B cell (primary cell): ENCODE measurements around the gene PBX1. TPM values are rescaled to one million over a fixed set of nuclear protein-coding genes. Genes with fewer than 3 reads are reported as not detected.

ENCODE experiments used
- ATAC-seq: fragments of 200-7000 bp; cut with Tn5 transposase; one replicate; pipeline ENCODE4 v1.10.0; 2021; ENCODE audit warnings: low read depth, mild to moderate bottlenecking, moderate number of reproducible peaks, moderate library complexity
- CTCF ChIA-PET: fragments of 350-600 bp; sonication (Branson Sonifier 250); formaldehyde crosslinking; loops from one replicate; lab custom pipeline; 2021; ENCODE audit warnings: antibody characterized with exemption, inconsistent platforms; lab: Charles Lee
- POLR2A ChIA-PET: fragments of 350-600 bp; sonication (Branson Sonifier 250); formaldehyde crosslinking; loops from one replicate; lab custom pipeline; 2021; ENCODE audit warnings: antibody characterized with exemption; lab: Charles Lee
- DNase-seq: peaks from one replicate; pipeline ENCODE4 v3.0.0; 2013
- H2AFZ ChIP-seq: 2 replicates; pipeline ENCODE4 v1.6.1; 2012; ENCODE audit warnings: mild to moderate bottlenecking, low read depth, low read length; ENCODE audit not compliant: insufficient read depth, poor library complexity, severe bottlenecking
- H3K27ac ChIP-seq, 2 donors: 1 replicate in 1 of 2; 2 replicates in 1 of 2; pipeline ENCODE4 v1.5.1; 2012 to 2013; ENCODE audit warnings: low read length in 2 of 2, mild to moderate bottlenecking in 2 of 2, moderate library complexity in 1 of 2
- H3K27me3 ChIP-seq, 4 experiments: fragments of 200-600 bp in 1 of 4; sonication (generic) in 1 of 4; replicated peaks in 1 of 4; 1 replicate in 2 of 4; 2 replicates in 2 of 4; pipeline versions ENCODE4 v1.6.1 to v1.7.0; 2013 to 2016; ENCODE audit warnings: low read length in 3 of 4, mild to moderate bottlenecking in 2 of 4, mixed read lengths in 1 of 4, moderate library complexity in 1 of 4; ENCODE audit not compliant: insufficient read depth in 4 of 4, control insufficient read depth in 3 of 4; ENCODE audit errors: control extremely low read depth in 1 of 4
- H3K36me3 ChIP-seq, 2 experiments: replicated peaks in 1 of 2; 1 replicate in 1 of 2; 2 replicates in 1 of 2; pipeline versions ENCODE4 v1.6.1 to v1.7.1; 2013; ENCODE audit warnings: low read length in 1 of 2; ENCODE audit not compliant: insufficient read depth in 2 of 2, control insufficient read depth in 1 of 2; ENCODE audit errors: control extremely low read depth in 1 of 2, extremely low read depth in 1 of 2
- H3K4me1 ChIP-seq, 2 donors: fragments of 200-600 bp in 1 of 2; sonication (generic) in 1 of 2; 1 replicate in 1 of 2; 2 replicates in 1 of 2; pipeline versions ENCODE4 v1.5.1 to v1.6.1; 2013 to 2017; ENCODE audit warnings: low read length in 2 of 2; ENCODE audit not compliant: control insufficient read depth in 2 of 2, insufficient read depth in 2 of 2
- H3K4me2 ChIP-seq: replicated peaks from 2 replicates; pipeline ENCODE3; 2012; ENCODE audit warnings: mild to moderate bottlenecking, low read depth, low read length; ENCODE audit not compliant: poor library complexity, severe bottlenecking
- H3K4me3 ChIP-seq, 5 experiments: fragments of 200-600 bp in 1 of 5; sonication (generic) in 1 of 5; 1 replicate in 3 of 5; 2 replicates in 2 of 5; pipeline versions ENCODE4 v1.5.1 to v1.7.0; 2011 to 2016; ENCODE audit warnings: low read length in 4 of 5, mild to moderate bottlenecking in 4 of 5, low read depth in 2 of 5, control low read depth in 1 of 5, moderate library complexity in 1 of 5; ENCODE audit not compliant: insufficient read depth in 1 of 5; ENCODE audit errors: control extremely low read depth in 1 of 5, extremely low read depth in 1 of 5
- H3K79me2 ChIP-seq: fragments of 200-600 bp; sonication (generic); one replicate; pipeline ENCODE4 v1.6.0; 2016; ENCODE audit warnings: low read length; ENCODE audit not compliant: control insufficient read depth, insufficient read depth
- H3K9ac ChIP-seq: fragments of 200-600 bp; sonication (generic); 2 replicates; pipeline ENCODE4 v1.6.1; 2017; ENCODE audit warnings: mild to moderate bottlenecking, low read length, moderate library complexity
- H3K9me3 ChIP-seq, 3 donors: one replicate each; pipeline versions ENCODE4 v1.6.1 to v1.7.1; 2013; ENCODE audit warnings: low read length in 2 of 3; ENCODE audit not compliant: control insufficient read depth in 2 of 3, insufficient read depth in 1 of 3; ENCODE audit errors: control extremely low read depth in 1 of 3
- H4K20me1 ChIP-seq: 2 replicates; pipeline ENCODE4 v1.6.0; 2012; ENCODE audit warnings: mild to moderate bottlenecking, low read length; ENCODE audit not compliant: insufficient read depth, control insufficient read depth, poor library complexity, severe bottlenecking
- H3K27ac Mint-ChIP-seq: one replicate; pipeline ENCODE4 v1.8.0; 2021; ENCODE audit warnings: mixed read lengths
- H3K27me3 Mint-ChIP-seq: one replicate; pipeline ENCODE4 v1.8.0; 2021; ENCODE audit warnings: mixed read lengths
- H3K4me1 Mint-ChIP-seq: one replicate; pipeline ENCODE4 v1.8.0; 2021; ENCODE audit warnings: mixed read lengths
- H3K4me3 Mint-ChIP-seq: one replicate; pipeline ENCODE4 v1.8.0; 2021; ENCODE audit warnings: mixed read lengths
- H3K9me3 Mint-ChIP-seq: one replicate; pipeline ENCODE4 v1.8.0; 2022; ENCODE audit warnings: mixed read lengths; ENCODE audit not compliant: insufficient read depth
- CTCF ChIP-seq: fragments of 200-600 bp; IDR thresholded peaks from one replicate; pipeline ENCODE4 v1.8.0; 2022; ENCODE audit warnings: antibody characterized with exemption, mild to moderate bottlenecking
- EZH2 ChIP-seq: IDR thresholded peaks from 2 replicates; pipeline ENCODE4 v1.6.1; 2012; ENCODE audit warnings: borderline replicate concordance, low read depth, mild to moderate bottlenecking, moderate library complexity, low read length; ENCODE audit not compliant: insufficient read depth, poor library complexity, severe bottlenecking
- WGBS: methylation state at CpG from one replicate; pipeline ENCODE4 v1.1.5; 2013; ENCODE audit warnings: missing lambda C conversion rate; ENCODE audit not compliant: insufficient coverage; 5-methylcytosine and 5-hydroxymethylcytosine counted together
- intact Hi-C: fragments of 100-400 bp; cut with micrococcal nuclease; formaldehyde crosslinking; loops from one replicate; pipeline ENCODE4 v1.10.0; 2022
- polyA plus RNA-seq: library from polyadenylated mRNA; depleted of rRNA; stranded (reverse); fragments of >200 nt; gene quantifications from 2 replicates; pipeline ENCODE4 v1.2.3, GENCODE V29; 2012
- total RNA-seq, 2 donors: library from RNA; stranded (reverse); fragments of 120-200 nt in 1 of 2; gene quantifications; 1 replicate in 1 of 2; 2 replicates in 1 of 2; pipeline versions ENCODE4 v1.2.3 to v1.2.4, GENCODE V29; 2013 to 2022

PBX1 gene
- total and polyA plus RNA-seq, 2 donors (not counting 1 experiment from before 2014, with no cell fraction given) = 0.32 TPM; not detected in 1

DNA sequence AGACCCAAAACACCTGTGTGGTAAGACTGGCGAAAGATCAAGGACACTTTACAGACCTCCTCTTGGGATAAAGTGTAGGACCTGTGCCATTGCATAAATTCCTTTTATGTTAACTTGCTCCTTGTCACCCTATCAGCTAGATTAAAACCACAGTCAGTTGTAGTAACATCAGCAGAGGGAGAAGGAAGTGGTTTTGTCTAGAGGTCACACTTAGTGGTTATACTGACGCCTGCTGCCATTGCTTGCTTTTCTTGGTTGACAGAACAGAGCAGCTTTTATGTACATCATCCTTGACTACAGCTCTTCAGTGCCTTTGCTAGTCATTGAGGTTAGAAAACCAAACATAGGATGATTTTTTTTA is 101.4 kb downstream of the PBX1 start:
- no peaks in the 10 kb centered on the region for H4K20me1 ChIP-seq
- peak overlapping the region; percentile 32 for H3K4me2 ChIP-seq
- H3K9me3 ChIP-seq = no peaks in the 10 kb centered on the region
- ChIA-PET CTCF (no interaction called here), POLR2A (no interaction called here)
- H3K9ac ChIP-seq = no peak overlapping the region
- H2AFZ ChIP-seq = no peak overlapping the region
- TF ChIP-seq CTCF (no peak), EZH2 (no peak)
- H3K27ac ChIP-seq = no peak overlapping the region
- peak; percentile 64 for ATAC-seq
- no peaks in the 10 kb centered on the region for H3K79me2 ChIP-seq
- 0% methylated on average over 1 of the region's 2 CpGs for WGBS
- peak; percentile 40 for DNase-seq
- H3K27ac Mint-ChIP-seq = no peak overlapping the region
- H3K4me1 Mint-ChIP-seq = peaks cover 18% of the 10 kb centered on the region
- no peaks in the 10 kb centered on the region for H3K27me3 ChIP-seq
- H3K36me3 ChIP-seq = no peaks in the 10 kb centered on the region
- no peak overlapping the region for H3K4me3 Mint-ChIP-seq
- H3K27me3 Mint-ChIP-seq = no peaks in the 10 kb centered on the region
- H3K9me3 Mint-ChIP-seq = no peaks in the 10 kb centered on the region
- H3K4me3 ChIP-seq = no peak overlapping the region
- H3K4me1 ChIP-seq = peaks cover 13 to 15% of the 10 kb centered on the region in 2 donors
- intact Hi-C loops = no loop called here

DNA sequence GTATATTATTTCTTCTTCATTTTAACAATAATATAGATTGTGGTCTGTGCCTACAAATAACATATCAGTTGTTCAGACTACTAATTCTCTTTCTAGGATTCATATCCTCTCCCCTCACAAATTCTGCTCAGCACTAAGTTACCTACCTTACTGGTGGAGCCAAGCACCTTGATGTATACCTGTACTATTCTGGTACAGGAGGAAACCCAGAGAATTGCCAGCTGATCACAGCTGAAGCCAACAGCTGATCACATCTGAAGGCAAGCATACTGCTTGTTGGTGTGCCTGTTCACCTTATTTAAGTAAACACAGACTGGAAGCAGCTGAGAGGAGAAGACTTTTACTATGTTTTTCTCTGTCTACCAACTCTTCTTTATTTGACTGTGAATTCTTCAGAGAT is 101.8 kb downstream of the PBX1 start:
- TF ChIP-seq EZH2 (no peak), CTCF (no peak)
- H3K27me3 ChIP-seq = no peaks in the 10 kb centered on the region
- DNase-seq = peak; percentile 6
- no peak overlapping the region for H3K4me2 ChIP-seq
- Mint-ChIP-seq H3K27me3 (no peaks in the 10 kb centered on the region), H3K27ac (no peak overlapping the region), H3K4me1 (peaks cover 17% of the 10 kb centered on the region), H3K9me3 (no peaks in the 10 kb centered on the region), H3K4me3 (no peak overlapping the region)
- peaks cover 13 to 15% of the 10 kb centered on the region in 2 donors for H3K4me1 ChIP-seq
- H3K27ac ChIP-seq = no peak overlapping the region
- H3K9ac ChIP-seq = no peak overlapping the region
- ATAC-seq = no peak
- H3K4me3 ChIP-seq = no peak overlapping the region
- no peaks in the 10 kb centered on the region for H3K36me3 ChIP-seq
- no peak overlapping the region for H2AFZ ChIP-seq
- H3K79me2 ChIP-seq = no peaks in the 10 kb centered on the region
- H4K20me1 ChIP-seq = no peaks in the 10 kb centered on the region
- no peaks in the 10 kb centered on the region for H3K9me3 ChIP-seq
- ChIA-PET CTCF (no interaction called here), POLR2A (no interaction called here)
- intact Hi-C loops = no loop called here
